H1 (cell line): ENCODE measurements around the gene HUWE1. TPM values are rescaled to one million over a fixed set of nuclear protein-coding genes. Genes with fewer than 3 reads are reported as not detected.

Source experiments
- NANOG ChIP-seq: IDR thresholded peaks from 2 replicates; pipeline ENCODE4 v1.6.1; 2011; ENCODE audit warnings: low read length, low read depth, mild to moderate bottlenecking, inconsistent platforms; ENCODE audit not compliant: insufficient read depth, poor library complexity, severe bottlenecking
- polyA plus RNA-seq, 7 experiments: library from polyadenylated mRNA; depleted of rRNA in 3 of 7; stranded (reverse) in 5 of 7; unstranded in 2 of 7; fragments of >200 nt in 5 of 7; fragments of 200-250 nt in 2 of 7; gene quantifications; 1 replicate in 5 of 7; 2 replicates in 1 of 7; 4 replicates in 1 of 7; pipeline versions ENCODE4 v1.2.1 to v1.2.3, GENCODE V29; 2011 to 2013; ENCODE audit warnings: missing spikeins in 2 of 7, mixed read lengths in 2 of 7
- total RNA-seq: library from RNA; stranded (reverse); fragmentation: NEBNext Ultra II Directional; extraction: Animal tissue kit (Norgen Biotek cat#: 25700); gene quantifications from 2 replicates; pipeline ENCODE4 v1.2.1, GENCODE V29; 2021
- TF ChIP-seq, protein P1 (sequence below): IDR thresholded peaks from 2 replicates; pipeline ENCODE4 v1.6.1; 2011; ENCODE audit warnings: low read depth, mild to moderate bottlenecking, low read length; ENCODE audit not compliant: insufficient read depth

HUWE1 gene
- total and polyA plus RNA-seq, 2 of the 8 experiments (the other 6 are each of a cell fraction or from before 2014, with no cell fraction given) = 114 to 252 TPM

DNA sequence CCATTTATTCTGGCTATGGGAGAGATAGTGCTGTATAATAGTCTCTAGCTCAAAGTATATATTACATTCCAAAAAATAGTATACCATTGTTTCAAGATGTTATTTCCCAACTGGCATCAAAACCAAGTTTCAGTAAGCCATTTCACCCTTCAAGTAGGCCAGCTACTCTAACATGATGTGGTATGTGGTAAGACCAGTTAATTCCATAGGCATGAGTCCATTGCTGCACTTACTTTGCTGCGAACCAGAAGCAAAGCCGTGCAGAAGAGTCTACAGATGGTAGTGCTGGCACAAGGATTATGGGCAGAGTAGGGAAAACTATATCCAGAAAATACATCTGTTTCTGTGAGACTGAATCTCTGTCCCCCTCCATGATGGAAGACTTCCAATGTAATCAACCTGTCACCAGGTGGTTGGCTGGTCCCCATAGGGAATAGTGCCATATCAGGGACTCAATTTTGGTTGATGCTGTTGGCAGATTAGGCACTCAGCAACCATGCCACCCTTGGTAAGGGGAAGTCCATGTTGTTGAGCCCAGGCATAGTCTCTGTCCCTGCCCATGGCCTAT, 202.6 kb downstream of the HUWE1 start (continued):
- TF ChIP-seq NANOG = no peak
- TF ChIP-seq, protein P1, sequence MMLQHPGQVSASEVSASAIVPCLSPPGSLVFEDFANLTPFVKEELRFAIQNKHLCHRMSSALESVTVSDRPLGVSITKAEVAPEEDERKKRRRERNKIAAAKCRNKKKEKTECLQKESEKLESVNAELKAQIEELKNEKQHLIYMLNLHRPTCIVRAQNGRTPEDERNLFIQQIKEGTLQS = no peak
